DND-41 (cell line): ENCODE data around the gene SOS2.

Source experiments
- ATAC-seq: fragments of 200-7000 bp; cut with Tn5 transposase; 3 replicates; pipeline ENCODE4 v1.9.1; 2021; ENCODE audit warnings: low read depth; ENCODE audit not compliant: insufficient read depth
- DNase-seq: peaks from one replicate; pipeline ENCODE4 v3.0.0-alpha.2; 2020
- H2AFZ ChIP-seq: 2 replicates; pipeline ENCODE4 v1.6.0; 2012; ENCODE audit warnings: low read depth, low read length
- H3K27ac ChIP-seq: 2 replicates; pipeline ENCODE4 v1.5.1; 2012; ENCODE audit warnings: low read length, inconsistent platforms
- H3K27me3 ChIP-seq: fragments of 200-600 bp; sonication (generic); 2 replicates; pipeline ENCODE4 v1.6.0; 2012; ENCODE audit warnings: low read length, mild to moderate bottlenecking, inconsistent platforms; ENCODE audit not compliant: insufficient read depth, poor library complexity
- H3K36me3 ChIP-seq: 2 replicates; pipeline ENCODE4 v1.5.1; 2012; ENCODE audit warnings: low read length, inconsistent platforms; ENCODE audit not compliant: insufficient read depth
- H3K4me1 ChIP-seq: 2 replicates; pipeline ENCODE4 v1.5.1; 2012; ENCODE audit warnings: mild to moderate bottlenecking, low read length; ENCODE audit not compliant: insufficient read depth
- H3K4me2 ChIP-seq: 2 replicates; pipeline ENCODE4 v1.6.0; 2012; ENCODE audit warnings: mild to moderate bottlenecking, moderate library complexity, low read length, inconsistent platforms; ENCODE audit not compliant: insufficient read depth
- H3K4me3 ChIP-seq, 2 experiments: fragments of 200-600 bp in 1 of 2; shearing (Covaris generic) in 1 of 2; 2 replicates each; pipeline ENCODE4 v1.5.1; 2012 to 2016; ENCODE audit warnings: inconsistent platforms in 2 of 2, low read length in 2 of 2, mild to moderate bottlenecking in 2 of 2, low read depth in 1 of 2, moderate library complexity in 1 of 2
- H3K79me2 ChIP-seq: 2 replicates; pipeline ENCODE4 v1.6.0; 2012; ENCODE audit warnings: low read length, inconsistent platforms; ENCODE audit not compliant: insufficient read depth
- H3K9ac ChIP-seq: 2 replicates; pipeline ENCODE4 v1.6.0; 2012; ENCODE audit warnings: low read depth, mild to moderate bottlenecking, inconsistent platforms, low read length, moderate library complexity
- H3K9me3 ChIP-seq: 2 replicates; pipeline ENCODE4 v1.5.1; 2012; ENCODE audit warnings: low read length, moderate library complexity, mild to moderate bottlenecking, inconsistent platforms; ENCODE audit not compliant: insufficient read depth, severe bottlenecking
- H4K20me1 ChIP-seq: 2 replicates; pipeline ENCODE4 v1.6.0; 2012; ENCODE audit warnings: low read length; ENCODE audit not compliant: insufficient read depth
- CTCF ChIP-seq: IDR thresholded peaks from 2 replicates; pipeline ENCODE4 v1.5.1; 2012; ENCODE audit warnings: borderline replicate concordance, low read length, moderate library complexity, mild to moderate bottlenecking; ENCODE audit not compliant: poor library complexity, severe bottlenecking; ENCODE audit errors: extremely low read depth
- EZH2 ChIP-seq: IDR thresholded peaks from 3 replicates; pipeline ENCODE4 v1.6.1; 2012; ENCODE audit warnings: borderline replicate concordance, low read depth, mild to moderate bottlenecking, moderate library complexity, low read length, inconsistent platforms; ENCODE audit not compliant: severe bottlenecking

SOS2 gene

GRCh38 chr14:50257732-50258131 is 26.4 kb upstream of the SOS2 start:
- H3K27ac ChIP-seq: no peak overlapping the region
- ATAC-seq (no peak), DNase-seq (no peak)
- H3K4me3 ChIP-seq: no peak overlapping the region
- H3K27me3 ChIP-seq: no peaks in the 10 kb centered on the region
- no peak overlapping the region for H3K4me2 ChIP-seq
- TF ChIP-seq EZH2 (no peak), CTCF (no peak)
- H3K9me3 ChIP-seq: no peaks in the 10 kb centered on the region
- H4K20me1 ChIP-seq: no peaks in the 10 kb centered on the region
- no peak overlapping the region for H3K9ac ChIP-seq
- H3K4me1 ChIP-seq: no peaks in the 10 kb centered on the region
- H3K36me3 ChIP-seq: peaks cover 4% of the 10 kb centered on the region; the same call in 1 of the 2 replicates
- no peaks in the 10 kb centered on the region for H3K79me2 ChIP-seq
- no peak overlapping the region for H2AFZ ChIP-seq

DNA sequence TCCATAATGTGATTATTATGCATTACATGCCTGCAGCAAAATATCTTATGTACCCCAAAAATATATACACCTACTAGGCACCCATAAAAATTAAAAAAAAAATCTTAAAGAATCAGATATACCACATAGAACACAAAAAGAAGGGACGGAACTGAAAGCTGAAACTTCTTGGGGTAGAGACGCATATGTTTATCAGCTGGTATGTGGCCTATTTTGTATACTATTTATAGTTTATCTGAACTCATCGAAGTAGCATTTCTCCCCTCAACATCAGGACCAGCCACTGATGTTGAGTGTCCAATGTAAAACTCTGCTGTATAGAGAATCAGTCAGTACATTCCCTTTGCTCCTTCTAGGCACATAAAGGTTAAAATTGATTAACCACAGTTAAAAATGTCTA is 22.9 kb upstream of the SOS2 start:
- Histone ChIP-seq H3K79me2 (no peaks in the 10 kb centered on the region), H3K4me1 (no peaks in the 10 kb centered on the region), H3K27me3 (no peaks in the 10 kb centered on the region), H3K9me3 (no peaks in the 10 kb centered on the region), H3K4me2 (no peak overlapping the region), H3K4me3 (no peak overlapping the region), H3K9ac (no peak overlapping the region), H2AFZ (no peak overlapping the region), H3K36me3 (peaks cover 14% of the 10 kb centered on the region), H4K20me1 (no peaks in the 10 kb centered on the region), H3K27ac (no peak overlapping the region)
- no peak for DNase-seq
- ATAC-seq: no peak
- TF ChIP-seq EZH2 (no peak), CTCF (no peak)

GRCh38 chr14:50249136-50249775 is 17.9 kb upstream of the SOS2 start:
- no peaks in the 10 kb centered on the region for H3K4me1 ChIP-seq
- ATAC-seq (peak; percentile 47; the same call in 1 of the 3 replicates), DNase-seq (no peak)
- no peak overlapping the region for H2AFZ ChIP-seq
- H4K20me1 ChIP-seq: no peaks in the 10 kb centered on the region
- no peak overlapping the region for H3K27ac ChIP-seq
- no peaks in the 10 kb centered on the region for H3K27me3 ChIP-seq
- H3K79me2 ChIP-seq: no peaks in the 10 kb centered on the region
- H3K4me3 ChIP-seq: no peak overlapping the region
- peaks cover 30% of the 10 kb centered on the region for H3K36me3 ChIP-seq
- no peak overlapping the region for H3K9ac ChIP-seq
- no peak for TF ChIP-seq CTCF
- no peak for TF ChIP-seq EZH2
- no peaks in the 10 kb centered on the region for H3K9me3 ChIP-seq
- no peak overlapping the region for H3K4me2 ChIP-seq
